ENCODE results near the gene TACC2. TPM values are rescaled to one million over a fixed set of nuclear protein-coding genes. Genes with fewer than 3 reads are reported as not detected.

The TACC2 gene
- total and polyA plus RNA-seq, 2 donors (not counting 3 experiments of a cell fraction or from before 2014, with no cell fraction given), result 14.4 to 46.2 TPM

- H2AFZ ChIP-seq (ENCODE audit: low read depth, low read length), result no peak overlapping the region
- no peaks in the 10 kb centered on the region for H3K4me1 ChIP-seq (ENCODE audit: control insufficient read depth, extremely low read depth, insufficient read depth, low read length)
- H3K9me1 ChIP-seq (replicated peaks; ENCODE audit: control insufficient read depth, extremely low read depth, insufficient read depth, low read length), result no peaks in the 10 kb centered on the region
- no peak overlapping the region for H3K4me3 ChIP-seq (replicated peaks in 1 of 3; ENCODE audit: insufficient read depth in 1 of 3, low read depth in 1 of 3, low read length in 3 of 3)
- no peak for FAIRE-seq
- H3K9me3 ChIP-seq (replicated peaks; ENCODE audit: control insufficient read depth, insufficient read depth, low read length), result no peaks in the 10 kb centered on the region
- no peak for DNase-seq (ENCODE audit: low read depth, low spot score)
- ChIA-PET POLR2A (no interaction called here), CTCF (interaction anchor here (1.9 kb wide), 1 partner anchor 13 kb away, joined by 12 read pairs; no protein-coding TSS in a partner anchor)
- H3K9ac ChIP-seq (replicated peaks; ENCODE audit: extremely low read depth, insufficient read depth, low read length), result no peak overlapping the region
- BruUV-seq (replicated peaks), result no TSS peak
- no peaks in the 10 kb centered on the region for H3K27me3 ChIP-seq (ENCODE audit: control insufficient read depth in 2 of 2, insufficient read depth in 2 of 2, low read length in 2 of 2)
- no peaks in the 10 kb centered on the region for H3K36me3 ChIP-seq (ENCODE audit: control insufficient read depth in 2 of 2, extremely low read depth in 1 of 2, insufficient read depth in 2 of 2, low read length in 2 of 2)
- H3K4me2 ChIP-seq (ENCODE audit: insufficient read depth, low read length), result no peak overlapping the region
- H4K20me1 ChIP-seq (replicated peaks; ENCODE audit: control insufficient read depth, extremely low read depth, insufficient read depth, low read length), result no peaks in the 10 kb centered on the region
- H3K27ac ChIP-seq (ENCODE audit: insufficient read depth, low read depth, low read length), result no peak overlapping the region
- no peaks in the 10 kb centered on the region for H3K79me2 ChIP-seq (ENCODE audit: control insufficient read depth, insufficient read depth, low read length)
- TF ChIP-seq GATA2 (IDR thresholded peaks at IDR 0.05; ENCODE audit: insufficient read depth, insufficient read length, low read depth, low read length) (no peak), MYC (IDR thresholded peaks at IDR 0.05; ENCODE audit: low read depth, low read length) (no peak), FOS (IDR thresholded peaks at IDR 0.05; ENCODE audit: borderline replicate concordance, insufficient read depth, low read length) (no peak), POLR2A (IDR thresholded peaks at IDR 0.05; ENCODE audit: low read depth, low read length) (no peak), POLR2AphosphoS5 (IDR thresholded peaks at IDR 0.05; ENCODE audit: insufficient read depth, low read depth, low read length) (no peak), CTCF (IDR thresholded peaks at IDR 0.05; ENCODE audit: extremely low read depth in 1 of 2, insufficient read depth in 1 of 2, low read depth in 1 of 2, low read length in 2 of 2) (no peak)
- dilution Hi-C loops (cut with MboI; ENCODE audit: extremely low pct_ligation_motif_present, low sequenced_read_pairs) (loop anchor here (25.0 kb wide), 1 partner anchor 145 kb away; no protein-coding TSS in a partner anchor), intact Hi-C loops (cut with micrococcal nuclease) (no loop called here)
Observed at GRCh38 chr10:122292376-122292775, 303.4 kb downstream of the TACC2 start.
